NCI-H345 treated with DMSO at 0.1 percent for 48 hours (cell line): ENCODE measurements around the gene PMCH.
A peak's percentile ranks its signal among the peaks of the same experiment; 100 is the strongest.
"Not testable (repeated sequence)": the region's sequence is repeated elsewhere in the genome, so short reads cannot be mapped to it uniquely, and the experiment has no call there.

Experiments
- DNase-seq: peaks from one replicate; lab custom pipeline; 2025; ENCODE audit not compliant: unreplicated experiment; lab: John Stamatoyannopoulos, UW

The PMCH gene, protein sequence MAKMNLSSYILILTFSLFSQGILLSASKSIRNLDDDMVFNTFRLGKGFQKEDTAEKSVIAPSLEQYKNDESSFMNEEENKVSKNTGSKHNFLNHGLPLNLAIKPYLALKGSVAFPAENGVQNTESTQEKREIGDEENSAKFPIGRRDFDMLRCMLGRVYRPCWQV

GRCh38 chr12:102197789-102198188 is at the start of gene PMCH:
Gene PMCH, minus strand, starts transcription at chr12:102197833. Its CDS starts 63 bp downstream, at chr12:102197770.
- no peak for DNase-seq

DNA sequence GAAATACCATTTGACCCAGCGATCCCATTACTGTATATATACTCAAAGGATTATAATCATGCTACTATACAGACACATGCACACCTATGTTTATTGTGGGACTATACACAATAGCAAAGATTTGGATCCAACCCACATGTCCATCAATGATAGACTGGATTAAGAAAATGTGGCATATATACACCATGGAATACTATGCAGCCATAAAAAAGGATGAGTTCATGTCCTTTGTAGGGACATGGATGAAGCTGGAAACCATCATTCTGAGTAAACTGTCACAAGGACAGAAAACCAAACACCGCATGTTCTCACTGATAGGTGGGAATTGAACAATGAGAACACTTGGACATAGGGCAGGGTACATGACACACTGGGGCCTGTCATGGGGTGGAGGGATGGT is 43.2 kb upstream of the PMCH start:
- not testable (repeated sequence) for DNase-seq

GRCh38 chr12:102234599-102234998 is 37.0 kb upstream of the PMCH start:
- no peak for DNase-seq

- no peak for DNase-seq
Measured at GRCh38 chr12:102232446-102232845, 34.8 kb upstream of the PMCH start.

DNA sequence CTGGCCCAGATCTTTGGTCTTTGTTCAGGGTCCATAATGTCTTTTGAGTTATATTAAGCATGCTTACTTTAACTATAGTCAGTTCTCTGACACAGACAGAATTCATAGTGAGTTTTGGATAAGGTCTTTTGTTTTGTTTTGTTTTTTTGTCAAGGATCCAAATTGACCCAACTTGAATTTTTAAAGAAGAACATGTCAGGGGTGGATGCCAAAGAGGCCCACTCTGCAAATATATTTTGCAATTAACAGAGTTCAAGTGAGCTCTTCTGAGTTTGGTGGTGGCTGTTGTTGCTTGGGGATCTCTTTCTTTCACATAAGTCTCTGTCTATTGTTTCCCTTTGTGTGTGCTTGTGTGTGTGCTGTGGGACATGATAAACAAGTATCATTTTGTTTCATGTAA is 34.4 kb upstream of the PMCH start:
- DNase-seq, result no peak

DNA sequence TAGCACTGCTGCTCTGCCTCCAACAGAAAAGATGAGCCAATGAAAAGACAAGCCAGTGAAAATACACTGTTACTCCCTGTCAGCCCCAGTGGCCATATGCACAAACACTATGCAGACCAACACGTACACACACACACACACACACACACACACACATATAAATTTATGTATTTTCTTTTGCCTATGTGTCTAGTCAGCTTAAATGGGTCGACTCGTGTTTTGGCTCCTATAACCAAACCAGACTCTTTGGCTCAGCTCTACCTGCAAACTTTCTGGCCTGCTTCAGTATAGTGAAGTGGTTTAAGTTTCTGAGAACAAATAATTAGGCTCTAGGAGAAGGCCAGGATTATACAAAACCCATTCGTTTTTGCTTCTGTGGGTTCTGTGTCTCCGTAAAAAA is 30.3 kb upstream of the PMCH start:
- no peak for DNase-seq

DNA sequence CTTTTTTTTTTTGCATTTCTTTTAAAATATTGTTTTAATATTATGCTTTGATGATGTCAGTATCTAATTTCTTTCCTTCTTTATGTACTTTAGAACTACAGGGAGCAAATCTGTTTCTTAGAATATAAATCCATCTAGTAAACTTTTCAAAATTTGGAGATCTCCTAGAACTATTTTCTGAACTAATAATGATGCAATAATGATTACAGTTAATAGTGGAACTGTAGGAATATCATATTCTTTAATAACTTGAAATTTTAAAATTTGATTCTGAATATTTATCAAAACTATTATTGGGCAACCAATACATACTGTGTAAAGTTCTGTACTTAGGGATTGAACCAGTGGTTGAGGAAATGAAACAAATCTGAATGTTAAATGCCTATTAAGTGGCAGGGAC is 23.1 kb upstream of the PMCH start:
- no peak for DNase-seq

DNA sequence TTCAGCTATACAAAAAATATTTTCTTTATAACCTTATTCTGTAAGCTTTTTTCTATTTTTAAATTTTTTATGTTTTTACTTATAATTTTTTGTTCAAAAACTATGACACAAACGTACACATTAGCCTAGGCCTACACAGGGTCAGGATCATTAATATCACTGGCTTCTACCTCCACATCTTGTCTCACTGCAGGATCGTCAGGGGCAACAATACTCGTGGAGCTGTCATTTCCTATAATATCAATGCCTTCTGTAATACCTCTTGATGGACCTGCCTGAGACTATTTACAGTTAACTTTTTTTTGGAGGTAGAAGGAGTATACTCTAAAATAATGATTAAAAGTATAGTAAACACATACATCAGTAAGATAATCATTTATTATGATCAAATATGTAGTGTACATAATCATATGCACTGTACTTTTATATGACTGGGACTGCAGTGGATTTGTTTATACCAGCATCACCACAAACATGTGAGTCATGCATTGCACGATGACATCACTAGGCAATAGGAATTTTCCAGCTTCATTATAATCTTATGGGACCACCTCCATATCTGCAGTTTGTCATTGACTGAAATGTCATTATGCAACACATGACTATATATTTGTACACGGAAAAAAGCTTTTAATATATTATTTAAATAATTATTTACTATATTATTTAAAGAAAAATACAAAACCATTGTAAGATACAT is 18.5 kb upstream of the PMCH start:
- no peak for DNase-seq

DNA sequence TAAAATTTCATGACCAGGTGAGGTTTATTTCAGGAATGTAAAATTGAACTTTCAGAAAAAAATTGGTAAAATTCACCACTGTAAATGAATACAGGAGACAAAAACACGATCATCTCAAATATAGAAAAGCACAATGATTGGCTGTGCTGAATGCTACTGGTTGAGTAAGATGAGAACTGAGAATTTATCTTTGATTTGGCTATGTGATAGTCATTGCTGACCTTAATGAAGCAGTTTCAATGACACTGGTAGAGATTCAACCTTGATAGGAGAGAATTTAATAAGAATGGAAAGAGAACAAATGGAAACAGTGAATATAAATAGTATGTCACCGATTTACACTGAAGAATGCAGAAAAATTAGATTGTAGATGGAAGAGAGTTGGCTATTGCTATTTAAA is 6.4 kb upstream of the PMCH start:
- no peak for DNase-seq

GRCh38 chr12:102202556-102202955 is 4.9 kb upstream of the PMCH start:
- DNase-seq, result no peak

DNA sequence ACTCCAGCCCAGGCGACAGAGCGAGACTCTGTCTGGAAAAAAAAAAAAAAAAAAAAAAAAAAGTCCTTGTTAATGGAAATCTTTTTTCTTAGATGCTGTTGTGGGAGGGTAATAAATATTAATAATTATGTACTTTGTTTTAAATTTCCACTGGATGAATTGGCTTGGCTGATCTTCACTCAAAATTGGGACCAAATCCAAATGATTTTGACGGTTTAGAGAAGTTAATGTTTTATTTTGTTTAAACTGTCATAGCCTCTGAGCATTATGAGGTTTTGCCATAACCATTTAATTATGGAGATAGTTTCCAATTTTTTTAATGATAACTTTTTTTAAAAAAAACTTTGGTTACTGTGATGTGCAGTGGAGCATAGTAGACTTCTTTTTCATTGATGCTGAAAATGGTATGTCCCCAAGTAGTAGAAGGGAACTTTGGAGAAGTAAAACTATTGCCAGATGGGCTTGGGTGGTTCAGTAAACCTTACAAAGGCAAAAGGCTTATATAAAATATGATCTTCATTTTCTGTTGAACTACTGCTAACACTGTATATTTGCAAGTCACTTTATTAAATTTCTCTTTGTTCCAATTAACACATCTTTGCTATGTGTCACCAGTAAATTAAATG is 3.9 kb upstream of the PMCH start:
- no peak for DNase-seq

DNA sequence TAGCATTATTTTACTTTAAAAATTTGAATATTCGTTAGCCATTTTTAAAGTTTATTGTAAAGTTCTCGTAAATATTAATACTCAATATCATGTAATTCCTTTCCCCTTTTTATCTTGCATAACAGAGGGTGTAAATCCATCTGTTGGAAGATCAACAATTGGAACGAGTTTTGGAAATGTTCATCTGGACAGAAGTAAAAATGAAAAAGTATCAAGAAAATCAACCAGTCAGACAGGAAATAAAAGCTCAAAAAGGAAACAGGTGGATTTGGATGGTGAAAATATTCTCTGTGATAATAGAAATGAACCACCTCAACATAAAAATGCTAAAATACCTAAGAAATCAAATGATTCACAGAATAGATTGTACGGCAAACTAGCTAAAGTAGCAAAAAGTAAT is 1.8 kb downstream of the PMCH start:
- no peak for DNase-seq

DNA sequence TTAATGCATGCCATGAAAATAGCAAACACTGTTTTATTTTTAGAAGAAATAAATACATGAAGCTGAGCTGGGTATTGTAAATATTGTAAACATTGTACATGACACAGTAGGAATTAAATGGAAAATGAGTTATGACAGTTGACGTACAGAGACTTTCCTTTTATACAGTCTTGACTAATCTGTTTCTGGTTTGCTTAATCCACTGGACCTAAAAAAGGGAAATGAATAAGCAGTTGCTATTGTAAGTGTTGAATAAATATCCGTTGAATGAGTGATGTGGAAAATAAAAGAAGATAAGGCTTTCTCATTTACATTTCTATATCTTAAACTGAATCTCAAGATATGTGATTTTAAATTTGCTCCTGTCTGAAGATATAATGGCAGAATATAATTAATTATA is 15.0 kb downstream of the PMCH start:
- no peak for DNase-seq

GRCh38 chr12:102174761-102175160 is 22.9 kb downstream of the PMCH start:
- no peak for DNase-seq

GRCh38 chr12:102174117-102174516 is 23.5 kb downstream of the PMCH start:
- DNase-seq, result no peak

GRCh38 chr12:102172436-102172835 is 25.2 kb downstream of the PMCH start:
- DNase-seq, result no peak

DNA sequence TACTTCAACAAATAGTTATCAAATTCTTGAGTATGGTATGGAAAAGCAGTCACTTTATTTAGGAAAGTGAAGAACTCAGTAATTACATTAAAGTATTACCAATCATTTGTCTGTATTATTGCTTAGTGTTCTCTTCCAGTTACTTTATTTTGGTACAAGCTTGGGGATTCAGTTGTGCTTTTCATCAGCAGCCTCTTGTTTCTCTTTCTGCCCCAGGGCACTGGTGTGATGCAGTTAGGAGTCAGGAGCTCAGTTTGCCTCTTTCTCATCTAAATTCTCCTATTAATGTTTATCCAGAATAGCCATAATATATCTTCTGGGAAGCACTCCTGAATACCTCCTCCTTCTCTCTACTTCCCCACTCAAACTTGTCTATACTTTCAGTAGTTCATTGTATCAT is 25.7 kb downstream of the PMCH start:
- DNase-seq, result no peak

- DNase-seq, result peak; percentile 7
Measured at GRCh38 chr12:102169922-102170621, 27.6 kb downstream of the PMCH start.

DNA sequence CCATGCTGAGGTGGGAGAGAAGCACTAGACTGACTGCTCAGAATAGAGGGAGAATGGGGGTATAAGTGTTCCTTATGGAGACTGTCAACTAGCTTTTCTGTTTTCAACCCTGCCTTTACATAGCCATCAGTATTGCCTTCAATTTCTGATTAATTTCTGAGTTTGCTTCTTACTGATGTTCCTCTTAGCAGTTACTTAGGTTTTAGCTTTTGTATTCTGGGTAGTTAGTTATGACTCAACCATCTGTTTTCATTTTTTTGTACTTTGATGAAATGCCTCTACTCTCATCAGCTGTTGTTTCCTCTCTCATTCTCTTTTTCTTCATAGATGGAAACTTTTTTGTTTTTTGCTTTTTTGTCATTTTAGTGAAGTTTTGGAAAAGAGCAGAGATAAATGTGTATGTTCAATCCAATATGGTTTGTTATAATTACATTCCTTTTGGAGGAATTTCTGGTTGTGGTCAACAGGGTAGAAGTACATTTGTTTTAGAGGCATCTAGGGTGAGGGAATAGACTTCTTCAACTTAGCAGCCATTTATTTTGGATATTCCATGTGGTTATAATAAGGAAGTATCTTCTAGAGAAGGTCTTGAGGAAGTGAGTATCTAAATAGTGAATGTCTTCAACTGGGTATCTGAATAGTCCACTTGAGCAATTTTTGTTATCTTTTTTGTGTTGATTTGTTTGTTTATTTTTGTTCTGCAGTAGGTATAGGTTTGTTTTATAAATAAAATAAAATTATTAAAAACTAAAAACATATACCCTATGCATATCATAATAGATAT is 29.6 kb downstream of the PMCH start:
- DNase-seq, result no peak

DNA sequence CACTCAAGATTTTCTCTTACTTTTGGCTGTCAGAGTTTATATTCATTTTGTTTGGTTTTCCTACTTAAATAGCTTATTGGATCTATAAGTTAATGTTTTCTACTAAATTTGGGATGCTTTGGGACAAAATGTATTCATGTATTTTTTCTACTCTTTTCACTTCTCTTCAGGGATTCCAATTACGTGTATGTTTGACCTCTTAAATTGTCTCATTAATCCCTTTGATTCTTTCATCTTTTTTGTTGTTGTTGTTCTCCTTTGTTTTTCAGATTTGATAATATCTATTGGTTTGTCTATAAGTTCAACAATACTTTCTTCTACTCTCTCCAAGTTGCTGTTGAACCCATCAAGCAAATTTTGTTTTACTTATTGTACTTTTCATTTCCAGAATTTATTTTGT is 34.2 kb downstream of the PMCH start:
- DNase-seq, result no peak

DNA sequence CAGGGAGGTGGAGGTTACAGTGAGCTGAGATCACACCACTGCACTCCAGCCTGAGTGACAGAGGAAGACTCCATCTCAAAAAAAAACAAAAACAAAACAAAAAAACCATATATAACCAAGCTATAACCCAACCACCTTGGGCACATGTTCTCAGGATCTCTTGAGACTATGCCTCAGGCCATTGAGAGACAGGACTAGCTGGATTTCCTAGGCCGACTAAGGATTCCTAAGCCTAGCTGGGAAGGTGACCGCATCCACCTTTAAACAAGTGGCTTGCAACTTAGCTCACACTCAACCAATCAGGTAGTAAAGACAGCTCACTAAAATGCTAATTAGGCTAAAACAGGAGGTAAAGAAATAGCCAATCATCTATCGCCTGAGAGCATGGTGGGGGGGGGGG is 42.4 kb downstream of the PMCH start:
- DNase-seq, result not testable (repeated sequence)
